ENCODE results near the gene PTPRT. TPM values are rescaled to one million over a fixed set of nuclear protein-coding genes. Genes with fewer than 3 reads are reported as not detected.

The PTPRT gene
- total and polyA plus RNA-seq, 7 donors, result under 0.01 to 0.09 (median 0.03) TPM; not detected in 1

- WGBS, 3 donors, result 80 to 90% (median 80%) methylated on average over 3 of the region's 3 CpGs
Observed at GRCh38 chr20:42295592-42295991, 894.1 kb downstream of the PTPRT start.

DNA sequence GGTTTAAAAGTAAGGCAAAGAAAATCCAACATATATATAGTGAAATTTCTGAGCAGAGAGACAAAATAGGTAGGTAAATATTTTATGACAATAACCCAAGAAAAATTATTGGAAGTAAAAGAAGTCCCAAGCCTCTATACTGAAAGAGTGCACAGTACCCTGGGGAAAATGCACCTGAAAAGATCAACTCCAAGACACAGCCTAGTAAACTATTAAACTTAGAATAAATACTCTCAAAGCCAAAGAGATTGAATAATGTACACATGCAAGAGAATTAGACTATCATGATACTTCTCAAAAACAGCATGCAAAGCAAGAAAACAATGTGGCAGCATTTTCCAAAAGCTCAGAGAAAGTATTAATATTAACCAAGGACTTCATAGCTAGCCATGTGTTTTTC, 894.7 kb downstream of the PTPRT start:
- Histone ChIP-seq H3K9me3 (no peaks in the 10 kb centered on the region), H3K4me1 (no peaks in the 10 kb centered on the region), H3K4me3 (no peak overlapping the region), H3K27me3 (ENCODE audit: insufficient read depth in 3 of 3, low read length in 2 of 3) (no peaks in the 10 kb centered on the region), H3K27ac (no peak overlapping the region), H3K36me3 (ENCODE audit: insufficient read depth in 1 of 2, low read depth in 1 of 2) (no peaks in the 10 kb centered on the region)
- DNase-seq, result no peak
- TF ChIP-seq CTCF (IDR thresholded peaks at IDR 0.05), result no peak
- no peak for ATAC-seq
- intact Hi-C loops (cut with DNase I), result no loop called here

More at GRCh38 chr20:42295592-42295991, 894.1 kb downstream of the PTPRT start:
- no peak overlapping the region for H3K4me3 ChIP-seq
- no peaks in the 10 kb centered on the region for H3K27me3 ChIP-seq (ENCODE audit: insufficient read depth in 3 of 3, low read length in 2 of 3)
- H3K36me3 ChIP-seq (ENCODE audit: insufficient read depth in 1 of 2, low read depth in 1 of 2), result no peaks in the 10 kb centered on the region
- ATAC-seq, result no peak
- H3K4me1 ChIP-seq, result no peaks in the 10 kb centered on the region
- no peak for DNase-seq
- no peak overlapping the region for H3K27ac ChIP-seq
- intact Hi-C loops (cut with DNase I), result no loop called here
- no peaks in the 10 kb centered on the region for H3K9me3 ChIP-seq
- no peak for TF ChIP-seq CTCF (IDR thresholded peaks at IDR 0.05)

GRCh38 chr20:42281801-42282200, 907.9 kb downstream of the PTPRT start:
- H3K9me3 ChIP-seq, result peaks cover 10% of the 10 kb centered on the region
- WGBS, 3 donors, result 86 to 88% (median 88%) methylated on average over 4 of the region's 4 CpGs
- no peak for TF ChIP-seq CTCF (IDR thresholded peaks at IDR 0.05)
- no peak overlapping the region for H3K4me3 ChIP-seq
- ATAC-seq (no peak), DNase-seq (no peak)
- intact Hi-C loops (cut with DNase I), result no loop called here
- H3K4me1 ChIP-seq, result no peaks in the 10 kb centered on the region
- H3K27ac ChIP-seq, result no peak overlapping the region
- no peaks in the 10 kb centered on the region for H3K27me3 ChIP-seq (ENCODE audit: insufficient read depth in 3 of 3, low read length in 2 of 3)
- H3K36me3 ChIP-seq (ENCODE audit: insufficient read depth in 1 of 2, low read depth in 1 of 2), result no peaks in the 10 kb centered on the region

- Histone ChIP-seq H3K4me3 (no peak overlapping the region), H3K27ac (no peak overlapping the region), H3K4me1 (no peaks in the 10 kb centered on the region), H3K27me3 (ENCODE audit: insufficient read depth in 3 of 3, low read length in 2 of 3) (no peaks in the 10 kb centered on the region), H3K36me3 (ENCODE audit: insufficient read depth in 1 of 2, low read depth in 1 of 2) (no peaks in the 10 kb centered on the region), H3K9me3 (no peaks in the 10 kb centered on the region)
- 40 to 46% (median 41%) methylated on average over 10 of the region's 10 CpGs for WGBS, 3 donors
- ATAC-seq (no peak), DNase-seq (no peak)
- intact Hi-C loops (cut with DNase I), result no loop called here
- no peak for TF ChIP-seq CTCF (IDR thresholded peaks at IDR 0.05)
Observed at GRCh38 chr20:42276718-42277602, 912.7 kb downstream of the PTPRT start.
